Activated CD8-positive, alpha-beta memory T cell treated with anti-CD3 and anti-CD28 coated beads, Interleukin-2, amount 50 U/mL, for 1 hour (primary cell): ENCODE measurements around the gene PDE2A.

ENCODE experiments used
- DNase-seq: peaks from one replicate; pipeline ENCODE4 v3.0.0-alpha.2; 2020; ENCODE audit errors: extremely low read depth

The PDE2A gene

GRCh38 chr11:72684236-72684912 is 10.2 kb upstream of the PDE2A start:
- DNase-seq, result no peak

- DNase-seq, result peak; percentile 17
Observed at GRCh38 chr11:72683782-72684200, 9.6 kb upstream of the PDE2A start.

GRCh38 chr11:72682858-72683243 is 8.6 kb upstream of the PDE2A start:
- no peak for DNase-seq

- DNase-seq, result no peak
Observed at GRCh38 chr11:72682238-72682857, 8.1 kb upstream of the PDE2A start.

- no peak for DNase-seq
Observed at GRCh38 chr11:72681226-72682153, 7.3 kb upstream of the PDE2A start.

GRCh38 chr11:72680624-72681158 is 6.5 kb upstream of the PDE2A start:
- no peak for DNase-seq

- no peak for DNase-seq
Observed at GRCh38 chr11:72679869-72680268, 5.6 kb upstream of the PDE2A start.

- DNase-seq, result no peak
Observed at GRCh38 chr11:72678524-72678923, 4.3 kb upstream of the PDE2A start.

- DNase-seq, result no peak
Observed at GRCh38 chr11:72676861-72677341, 2.7 kb upstream of the PDE2A start.

- DNase-seq, result no peak
Observed at GRCh38 chr11:72675221-72675620, 999 bp upstream of the PDE2A start.

GRCh38 chr11:72673284-72673942 is 809 bp downstream of the PDE2A start:
- no peak for DNase-seq

- no peak for DNase-seq
Observed at GRCh38 chr11:72672597-72673238, 1.5 kb downstream of the PDE2A start.

- DNase-seq, result no peak
Observed at GRCh38 chr11:72671152-72672099, 2.8 kb downstream of the PDE2A start.

- DNase-seq, result no peak
Observed at GRCh38 chr11:72670041-72670440, 4.2 kb downstream of the PDE2A start.

- DNase-seq, result no peak
Observed at GRCh38 chr11:72669527-72669926, 4.7 kb downstream of the PDE2A start.

- DNase-seq, result no peak
Observed at GRCh38 chr11:72668629-72669347, 5.4 kb downstream of the PDE2A start.

- DNase-seq, result no peak
Observed at GRCh38 chr11:72665911-72666472, 8.2 kb downstream of the PDE2A start.

- no peak for DNase-seq
Observed at GRCh38 chr11:72662036-72662435, 12.2 kb downstream of the PDE2A start.

GRCh38 chr11:72661486-72661885 is 12.7 kb downstream of the PDE2A start:
- no peak for DNase-seq
